ENCODE measurements around the gene ABCG2. TPM values are rescaled to one million over a fixed set of nuclear protein-coding genes. Genes with fewer than 3 reads are reported as not detected.

The ABCG2 gene
- total and polyA plus RNA-seq, 2 of the 4 experiments (the other 2 are of a cell fraction): 0.50 to 1.1 TPM

- 92 to 100% methylated on average over 1 to 4 of the region's 7 CpGs for WGBS, 2 experiments (ENCODE audit: extremely low coverage in 2 of 2, insufficient read length in 1 of 2)
- Histone ChIP-seq H3K4me3 (ENCODE audit: insufficient read depth, low read depth, low read length) (no peak overlapping the region), H3K23ac (ENCODE audit: low read depth, low read length) (no peak overlapping the region), H3K4me2 (ENCODE audit: low read depth, low read length) (no peak overlapping the region), H3K9me1 (ENCODE audit: insufficient read depth, low read length) (peaks cover 5% of the 10 kb centered on the region; the same call in 1 of the 2 replicates), H4K91ac (ENCODE audit: insufficient read depth, low read depth, low read length) (no peak overlapping the region), H3K4me1 (ENCODE audit: control insufficient read depth, insufficient read depth, low read length) (no peaks in the 10 kb centered on the region), H3K36me3 (ENCODE audit: control insufficient read depth, insufficient read depth, low read length) (peaks cover 18% of the 10 kb centered on the region), H3K27me3 (ENCODE audit: control insufficient read depth, insufficient read depth, low read length) (no peaks in the 10 kb centered on the region), H2BK15ac (ENCODE audit: low read depth, low read length) (no peak overlapping the region), H2AFZ (replicated peaks; ENCODE audit: low read length, poor library complexity) (no peak overlapping the region), H2AK9ac (replicated peaks; ENCODE audit: low read depth, low read length, poor library complexity) (no peak overlapping the region), H3K56ac (ENCODE audit: extremely low read depth, insufficient read depth, low read length) (no peak overlapping the region), H4K20me1 (ENCODE audit: insufficient read depth, low read length) (no peaks in the 10 kb centered on the region), H3K9ac (ENCODE audit: low read depth, low read length) (no peak overlapping the region), H2BK20ac (ENCODE audit: low read depth, low read length) (no peak overlapping the region), H3K79me1 (ENCODE audit: low read depth in 1 of 2, low read length in 2 of 2) (no peaks in the 10 kb centered on the region; a peak in 1 of 4 replicates), H3K27ac (ENCODE audit: insufficient read depth, low read length) (no peak overlapping the region), H4K5ac (ENCODE audit: low read depth, low read length) (no peak overlapping the region), H2BK5ac (ENCODE audit: low read depth, low read length, poor library complexity, severe bottlenecking) (no peak overlapping the region), H3K18ac (ENCODE audit: low read depth, low read length) (no peak overlapping the region), H3K14ac (replicated peaks; ENCODE audit: low read depth, low read length) (no peak overlapping the region), H4K8ac (ENCODE audit: low read depth in 2 of 2, low read length in 2 of 2) (no peak overlapping the region), H3K4ac (ENCODE audit: low read depth, low read length) (no peak overlapping the region), H2BK120ac (ENCODE audit: low read depth, low read length) (no peak overlapping the region), H2AK5ac (ENCODE audit: low read depth, low read length) (no peak overlapping the region), H3K9me3 (ENCODE audit: control insufficient read depth, insufficient read depth, low read length) (no peaks in the 10 kb centered on the region)
- no TSS peak for BruUV-seq (replicated peaks)
- in situ Hi-C loops (cut with MboI; ENCODE audit: low sequenced_read_pairs) (no loop called here), intact Hi-C loops (cut with micrococcal nuclease) (no loop called here), dilution Hi-C loops (cut with HindIII; ENCODE audit: low sequenced_read_pairs, unreplicated experiment) (no loop called here)
- CTCF ChIA-PET: no interaction called here
- ATAC-seq (ENCODE audit: low read depth) (no peak), DNase-seq (no peak)
- TF ChIP-seq MXI1 (IDR thresholded peaks at IDR 0.05; ENCODE audit: borderline replicate concordance, low read depth, low read length): no peak
- no peak for TF ChIP-seq RFX5 (IDR thresholded peaks at IDR 0.05; ENCODE audit: low read depth, low read length)
- no peak for TF ChIP-seq ELK1 (IDR thresholded peaks at IDR 0.05; ENCODE audit: borderline replicate concordance, low read depth, low read length)
- no peak for TF ChIP-seq CTCF (conservative IDR thresholded peaks at IDR 0.05; ENCODE audit: low read depth, low read length)
- no peak for TF ChIP-seq FOS (IDR thresholded peaks at IDR 0.05; ENCODE audit: low read depth, low read length)
- TF ChIP-seq CEBPB (IDR thresholded peaks at IDR 0.05; ENCODE audit: low read depth, low read length): no peak
- no peak for TF ChIP-seq POLR2A (IDR thresholded peaks at IDR 0.05; ENCODE audit: low read depth, low read length)
- no peak for TF ChIP-seq MAFK (IDR thresholded peaks at IDR 0.05; ENCODE audit: low read depth, low read length)
- no peak for TF ChIP-seq SMC3 (IDR thresholded peaks at IDR 0.05; ENCODE audit: low read depth, low read length)
- TF ChIP-seq CHD1 (IDR thresholded peaks at IDR 0.05; ENCODE audit: low read depth, low read length): no peak
- no peak for TF ChIP-seq BHLHE40 (IDR thresholded peaks at IDR 0.05; ENCODE audit: low read depth, low read length)
- no peak for TF ChIP-seq RCOR1 (IDR thresholded peaks at IDR 0.05; ENCODE audit: insufficient replicate concordance, low read length)
- no peak for TF ChIP-seq RAD21 (IDR thresholded peaks at IDR 0.05; ENCODE audit: low read length)
- no peak for TF ChIP-seq USF2 (IDR thresholded peaks at IDR 0.05; ENCODE audit: low read depth, low read length)
- POLR2A ChIA-PET (ENCODE audit: unreplicated experiment): no interaction called here
Observed at GRCh38 chr4:88077911-88078524, 80.4 kb downstream of the ABCG2 start.

Data from IMR-90 (cell line).